H1 (cell line): Measurements from ENCODE around the gene KRTAP5-4. TPM values are rescaled to one million over a fixed set of nuclear protein-coding genes. Genes with fewer than 3 reads are reported as not detected.

ENCODE experiments used
- CTCF ChIA-PET: fragments of 300-600 bp; sonication (Branson Sonifier 250); formaldehyde crosslinking; loops from one replicate; lab custom pipeline; 2021; ENCODE audit not compliant: partially characterized antibody; lab: Charles Lee
- POLR2A ChIA-PET: fragments of 300-600 bp; sonication (Branson Sonifier 250); formaldehyde crosslinking; loops from one replicate; lab custom pipeline; 2021; ENCODE audit warnings: inconsistent platforms; ENCODE audit not compliant: partially characterized antibody; lab: Charles Lee
- DNase-seq, 2 experiments: peaks; one replicate each; pipeline versions ENCODE4 v3.0.0 to v3.0.0-alpha.2; 2010 to 2022; ENCODE audit warnings: low spot score in 2 of 2, low read depth in 1 of 2, mixed read lengths in 1 of 2
- FAIRE-seq: peaks from 2 replicates; lab custom pipeline; 2011; peaks lifted over from hg19 to GRCh38; lab: Jason Lieb, UNC
- H2AFZ ChIP-seq: 2 replicates; pipeline ENCODE4 v1.8.1; 2012; ENCODE audit warnings: low read length, inconsistent platforms
- H2AK5ac ChIP-seq: 2 replicates; pipeline ENCODE4 v1.6.1; 2013; ENCODE audit warnings: low read depth, low read length
- H2BK120ac ChIP-seq: replicated peaks from 2 replicates; pipeline ENCODE3; 2013; ENCODE audit warnings: low read depth, low read length, inconsistent platforms
- H2BK12ac ChIP-seq: 2 replicates; pipeline ENCODE4 v1.6.1; 2013; ENCODE audit warnings: low read depth, low read length
- H2BK15ac ChIP-seq: 2 replicates; pipeline ENCODE4 v1.6.1; 2013; ENCODE audit warnings: low read length
- H2BK20ac ChIP-seq: 2 replicates; pipeline ENCODE4 v1.6.1; 2013; ENCODE audit warnings: low read length
- H2BK5ac ChIP-seq: 2 replicates; pipeline ENCODE4 v1.6.1; 2013; ENCODE audit warnings: low read depth, low read length
- H3K14ac ChIP-seq: 2 replicates; pipeline ENCODE4 v1.6.1; 2013; ENCODE audit warnings: inconsistent platforms; ENCODE audit not compliant: insufficient read length
- H3K18ac ChIP-seq: 2 replicates; pipeline ENCODE4 v1.6.1; 2013; ENCODE audit warnings: low read length; ENCODE audit errors: extremely low read depth
- H3K23ac ChIP-seq: 2 replicates; pipeline ENCODE4 v1.6.1; 2013; ENCODE audit warnings: inconsistent platforms; ENCODE audit not compliant: insufficient read length
- H3K23me2 ChIP-seq: 2 replicates; pipeline ENCODE4 v1.6.1; 2013; ENCODE audit warnings: low read depth, low read length
- H3K27ac ChIP-seq: 2 replicates; pipeline ENCODE4 v1.6.1; 2011; ENCODE audit warnings: low read depth, low read length, inconsistent platforms
- H3K27me3 ChIP-seq, 4 experiments: replicated peaks in 1 of 4; 1 replicate in 1 of 4; 2 replicates in 3 of 4; pipeline versions ENCODE4 v1.6.1 to v1.8.1; 2011 to 2013; ENCODE audit warnings: low read length in 3 of 4, mild to moderate bottlenecking in 3 of 4, inconsistent platforms in 2 of 4, mixed read lengths in 2 of 4, moderate library complexity in 1 of 4; ENCODE audit not compliant: control insufficient read depth in 3 of 4, insufficient read depth in 3 of 4; ENCODE audit errors: extremely low read depth in 1 of 4
- H3K36me3 ChIP-seq, 4 experiments: 2 replicates each; pipeline versions ENCODE4 v1.6.1 to v1.8.1; 2011 to 2013; ENCODE audit warnings: mild to moderate bottlenecking in 4 of 4, low read length in 3 of 4, moderate library complexity in 2 of 4, control low read depth in 1 of 4, inconsistent platforms in 1 of 4; ENCODE audit not compliant: insufficient read depth in 4 of 4, control insufficient read depth in 2 of 4
- H3K4ac ChIP-seq: replicated peaks from 2 replicates; pipeline ENCODE3; 2013; ENCODE audit warnings: low read length, low read depth, mixed read lengths, inconsistent platforms; ENCODE audit not compliant: insufficient read length
- H3K4me1 ChIP-seq, 4 experiments: replicated peaks in 1 of 4; 1 replicate in 1 of 4; 2 replicates in 3 of 4; pipeline versions ENCODE4 v1.6.1 to v1.8.1; 2011 to 2013; ENCODE audit warnings: low read length in 3 of 4, inconsistent platforms in 2 of 4, mixed read lengths in 1 of 4; ENCODE audit not compliant: insufficient read depth in 4 of 4, control insufficient read depth in 3 of 4
- H3K4me2 ChIP-seq, 2 experiments: 2 replicates each; pipeline versions ENCODE4 v1.6.1 to v1.8.1; 2011 to 2013; ENCODE audit warnings: low read depth in 2 of 2, low read length in 2 of 2, control low read depth in 1 of 2, inconsistent platforms in 1 of 2, mild to moderate bottlenecking in 1 of 2; ENCODE audit not compliant: insufficient read depth in 1 of 2
- H3K4me3 ChIP-seq, 4 experiments: fragments of 200-600, 300-600 bp in 1 of 4; sonication (generic), shearing (Covaris generic), sonication (Bioruptor Twin) in 1 of 4; 2 replicates each; pipeline versions ENCODE4 v1.5.1 to v1.8.1; 2011 to 2016; ENCODE audit warnings: low read length in 4 of 4, low read depth in 3 of 4, control low read depth in 2 of 4, inconsistent platforms in 2 of 4, mild to moderate bottlenecking in 2 of 4, mixed read lengths in 1 of 4, moderate library complexity in 1 of 4; ENCODE audit not compliant: insufficient read depth in 2 of 4; ENCODE audit errors: extremely low read depth in 1 of 4
- H3K56ac ChIP-seq: replicated peaks from 2 replicates; pipeline ENCODE3; 2013; ENCODE audit warnings: low read depth, mild to moderate bottlenecking, mixed read lengths, low read length, inconsistent platforms; ENCODE audit not compliant: insufficient read length
- H3K79me1 ChIP-seq: 2 replicates; pipeline ENCODE4 v1.6.1; 2013; ENCODE audit warnings: low read depth, low read length, control low read depth
- H3K79me2 ChIP-seq, 2 experiments: 2 replicates each; pipeline versions ENCODE4 v1.6.1 to v1.8.1; 2012 to 2013; ENCODE audit warnings: low read length in 2 of 2, mild to moderate bottlenecking in 2 of 2, inconsistent platforms in 1 of 2; ENCODE audit not compliant: insufficient read depth in 2 of 2, control insufficient read depth in 1 of 2
- H3K9ac ChIP-seq, 4 experiments: replicated peaks in 1 of 4; 1 replicate in 1 of 4; 2 replicates in 3 of 4; pipeline versions ENCODE4 v1.6.1 to v1.8.1; 2011 to 2013; ENCODE audit warnings: low read depth in 3 of 4, low read length in 3 of 4, control low read depth in 2 of 4, mild to moderate bottlenecking in 2 of 4, moderate library complexity in 2 of 4, inconsistent platforms in 1 of 4; ENCODE audit errors: extremely low read depth in 1 of 4
- H3K9me3 ChIP-seq, 2 experiments: 2 replicates each; pipeline versions ENCODE4 v1.6.1 to v1.8.1; 2012 to 2013; ENCODE audit warnings: mild to moderate bottlenecking in 2 of 2, moderate library complexity in 2 of 2, control low read depth in 1 of 2, inconsistent platforms in 1 of 2, low read depth in 1 of 2, low read length in 1 of 2, mixed read lengths in 1 of 2; ENCODE audit not compliant: insufficient read depth in 2 of 2
- H4K20me1 ChIP-seq, 2 experiments: replicated peaks in 1 of 2; 2 replicates each; pipeline versions ENCODE3 to v1.8.1; 2011 to 2013; ENCODE audit warnings: inconsistent platforms in 2 of 2, low read length in 2 of 2, mild to moderate bottlenecking in 1 of 2; ENCODE audit not compliant: insufficient read depth in 2 of 2, control insufficient read depth in 1 of 2
- H4K5ac ChIP-seq: 2 replicates; pipeline ENCODE4 v1.6.1; 2013; ENCODE audit warnings: low read length, low read depth, mixed read lengths, inconsistent platforms; ENCODE audit not compliant: insufficient read length
- H4K8ac ChIP-seq: 2 replicates; pipeline ENCODE4 v1.8.0; 2013; ENCODE audit warnings: mild to moderate bottlenecking, moderate library complexity, low read length, inconsistent platforms; ENCODE audit not compliant: insufficient read depth; ENCODE audit errors: extremely low read depth
- H4K91ac ChIP-seq: replicated peaks from 2 replicates; pipeline ENCODE3; 2013; ENCODE audit warnings: low read length, mixed read lengths, inconsistent platforms; ENCODE audit not compliant: insufficient read length
- BACH1 ChIP-seq: IDR thresholded peaks from 2 replicates; pipeline ENCODE4 v1.6.1; 2012; ENCODE audit warnings: low read length, improper control_type of control experiment
- CBX8 ChIP-seq: fragments of 300-800, 300-1000 bp; sonication (generic); IDR thresholded peaks from 2 replicates; pipeline ENCODE4 v1.7.1; 2016; ENCODE audit warnings: low read depth, low read length, borderline replicate concordance
- CHD2 ChIP-seq: IDR thresholded peaks from 2 replicates; pipeline ENCODE4 v1.6.1; 2012; ENCODE audit warnings: low read length, improper control_type of control experiment
- CTBP2 ChIP-seq: IDR thresholded peaks from 2 replicates; pipeline ENCODE4 v1.7.0; 2011; ENCODE audit warnings: borderline replicate concordance, mild to moderate bottlenecking, moderate library complexity, mixed read lengths, low read length; ENCODE audit not compliant: insufficient read depth, insufficient read length
- GABPA ChIP-seq: IDR thresholded peaks from 2 replicates; pipeline ENCODE4 v1.6.1; 2011; ENCODE audit warnings: mild to moderate bottlenecking, low read length, moderate library complexity, borderline replicate concordance; ENCODE audit not compliant: insufficient read depth
- JUND ChIP-seq: IDR thresholded peaks from 2 replicates; pipeline ENCODE4 v1.6.1; 2011; ENCODE audit warnings: mild to moderate bottlenecking, improper control_type of control experiment, low read length
- KDM5A ChIP-seq: fragments of 200-600 bp; IDR thresholded peaks from 2 replicates; pipeline ENCODE4 v1.7.1; 2012; ENCODE audit warnings: mild to moderate bottlenecking, low read length, inconsistent platforms, mixed read lengths
- RXRA ChIP-seq: IDR thresholded peaks from 2 replicates; pipeline ENCODE4 v1.6.1; 2011; ENCODE audit warnings: low read depth, mild to moderate bottlenecking, low read length, moderate library complexity; ENCODE audit not compliant: insufficient read depth
- SIN3A ChIP-seq, 2 experiments: IDR thresholded peaks in 1 of 2; conservative IDR thresholded peaks in 1 of 2; 2 replicates each; pipeline ENCODE4 v1.6.1; 2011 to 2012; ENCODE audit warnings: low read length in 2 of 2, improper control_type of control experiment in 1 of 2, low read depth in 1 of 2, mild to moderate bottlenecking in 1 of 2
- SIRT6 ChIP-seq: IDR thresholded peaks from one replicate; pipeline ENCODE4 v1.7.1; 2012; ENCODE audit warnings: low read length, inconsistent platforms
- SUZ12 ChIP-seq: fragments of 200-600 bp; sonication (generic); IDR thresholded peaks from 2 replicates; pipeline ENCODE4 v1.6.1; 2012; ENCODE audit warnings: mild to moderate bottlenecking, inconsistent platforms, low read length, moderate library complexity, mixed read lengths
- TAF7 ChIP-seq: optimal IDR thresholded peaks from 2 replicates; pipeline ENCODE3; 2011; ENCODE audit warnings: low read depth, mild to moderate bottlenecking, inconsistent platforms, low read length, moderate library complexity, borderline replicate concordance
- TCF12 ChIP-seq: IDR thresholded peaks from 2 replicates; pipeline ENCODE4 v1.6.1; 2011; ENCODE audit warnings: low read depth, mild to moderate bottlenecking, low read length
- ZNF274 ChIP-seq: IDR thresholded peaks from 2 replicates; pipeline ENCODE4 v1.7.0; 2012; ENCODE audit warnings: low read length, borderline replicate concordance; ENCODE audit errors: extremely low read depth
- WGBS, 2 experiments: shearing (Covaris generic) in 1 of 2; methylation state at CpG; one replicate each; pipeline versions ENCODE4 v1.1.6 to v1.1.7; 2013 to 2015; ENCODE audit warnings: low lambda C conversion rate in 2 of 2, mixed read lengths in 2 of 2, inconsistent platforms in 1 of 2, low coverage in 1 of 2, missing lambda C conversion rate in 1 of 2; ENCODE audit not compliant: insufficient replicate concordance in 2 of 2, insufficient coverage in 1 of 2, insufficient read length in 1 of 2; ENCODE audit errors: extremely low coverage in 1 of 2, missing lambda C conversion rate in 1 of 2; 5-methylcytosine and 5-hydroxymethylcytosine counted together
- polyA plus RNA-seq, 7 experiments: library from polyadenylated mRNA; depleted of rRNA in 3 of 7; stranded (reverse) in 5 of 7; unstranded in 2 of 7; fragments of >200 nt in 5 of 7; fragments of 200-250 nt in 2 of 7; gene quantifications; 1 replicate in 5 of 7; 2 replicates in 1 of 7; 4 replicates in 1 of 7; pipeline versions ENCODE4 v1.2.1 to v1.2.3, GENCODE V29; 2011 to 2013; ENCODE audit warnings: missing spikeins in 2 of 7, mixed read lengths in 2 of 7
- total RNA-seq: library from RNA; stranded (reverse); fragmentation: NEBNext Ultra II Directional; extraction: Animal tissue kit (Norgen Biotek cat#: 25700); gene quantifications from 2 replicates; pipeline ENCODE4 v1.2.1, GENCODE V29; 2021

KRTAP5-4 gene
- total and polyA plus RNA-seq, 2 of the 8 experiments (the other 6 are each of a cell fraction or from before 2014, with no cell fraction given): not detected

DNA sequence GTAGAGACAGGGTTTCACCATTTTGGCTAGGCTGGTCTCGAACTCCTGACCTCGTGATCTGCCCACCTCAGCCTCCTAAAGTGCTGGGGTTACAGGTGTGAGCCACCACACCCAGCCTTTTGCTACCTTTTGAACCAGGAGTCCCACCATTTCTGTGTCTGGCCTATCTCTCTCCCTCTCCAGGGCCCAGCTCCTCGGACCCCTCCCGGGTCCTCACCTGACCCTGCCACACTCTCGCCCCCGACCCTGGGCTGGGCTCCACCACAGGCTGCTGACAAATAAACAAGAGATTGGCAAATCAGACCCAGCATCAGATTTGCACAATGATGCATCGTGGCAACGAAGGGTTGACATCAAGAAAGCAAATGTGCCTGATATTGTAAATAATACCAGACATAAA, 16.4 kb upstream of the KRTAP5-4 start:
- Histone ChIP-seq H3K36me3 (no peaks in the 10 kb centered on the region), H3K79me2 (no peaks in the 10 kb centered on the region), H3K4me1 (no peaks in the 10 kb centered on the region; a peak in 1 of 7 replicates), H3K14ac (no peak overlapping the region), H3K23me2 (no peaks in the 10 kb centered on the region; the same call in 1 of the 2 replicates), H3K18ac (no peak overlapping the region), H3K56ac (no peak overlapping the region), H3K4ac (no peak overlapping the region), H2BK15ac (no peak overlapping the region), H2BK120ac (no peak overlapping the region), H3K4me2 (no peak overlapping the region), H4K20me1 (no peaks in the 10 kb centered on the region), H4K8ac (no peak overlapping the region), H4K91ac (no peak overlapping the region), H3K27me3 (no peaks in the 10 kb centered on the region; a peak in 1 of 7 replicates), H3K9me3 (no peaks in the 10 kb centered on the region), H4K5ac (no peak overlapping the region), H2BK12ac (no peak overlapping the region), H3K23ac (no peak overlapping the region), H3K27ac (no peak overlapping the region), H3K79me1 (no peaks in the 10 kb centered on the region), H2BK5ac (no peak overlapping the region), H2AK5ac (no peak overlapping the region), H3K9ac (no peak overlapping the region), H3K4me3 (no peak overlapping the region), H2BK20ac (no peak overlapping the region), H2AFZ (no peak overlapping the region)
- FAIRE-seq (no peak), DNase-seq (no peak)
- POLR2A ChIA-PET: no interaction called here
- 77% methylated on average over 6 of the region's 8 CpGs; no CpG with 5 or more reads in 1 of the 2 experiments for WGBS, 2 experiments
- CTCF ChIA-PET: interaction anchor here (1.6 to 4.9 kb wide), 7 partner anchors 12 to 512 kb away, joined by 3 to 47 read pairs (median 18); partner anchors contain the start of gene KRTAP5-5
- TF ChIP-seq JUND: no peak
- no peak for TF ChIP-seq GABPA
- no peak for TF ChIP-seq SUZ12
- TF ChIP-seq SIN3A (conservative IDR thresholded peaks at IDR 0.05 in 1 of 2, IDR thresholded peaks at IDR 0.05 in 1 of 2; ENCODE audit: low read depth in 1 of 2, low read length in 2 of 2): no peak
- TF ChIP-seq BACH1: no peak
- no peak for TF ChIP-seq TAF7
- no peak for TF ChIP-seq KDM5A
- TF ChIP-seq CTBP2: no peak
- TF ChIP-seq SIRT6: no peak
- no peak for TF ChIP-seq RXRA
- TF ChIP-seq CHD2: no peak
- TF ChIP-seq CBX8: no peak
- no peak for TF ChIP-seq ZNF274
- TF ChIP-seq TCF12: no peak
